Effector CD4-positive, alpha-beta T cell (primary cell): ENCODE measurements around the gene RANBP17.
"Not testable (repeated sequence)": the region's sequence is repeated elsewhere in the genome, so short reads cannot be mapped to it uniquely, and the experiment has no call there.

Experiments
- DNase-seq: peaks from one replicate; pipeline ENCODE4 v3.0.0-alpha.2; 2020

RANBP17 gene

GRCh38 chr5:171261361-171261760 lies 399.5 kb downstream of the RANBP17 start:
- no peak for DNase-seq

- DNase-seq = no peak
Measured at GRCh38 chr5:171261904-171262303, 400.1 kb downstream of the RANBP17 start.

- no peak for DNase-seq
Measured at GRCh38 chr5:171263181-171263580, 401.4 kb downstream of the RANBP17 start.

GRCh38 chr5:171264843-171265242 lies 403.0 kb downstream of the RANBP17 start:
- no peak for DNase-seq

GRCh38 chr5:171268700-171269620 lies 407.1 kb downstream of the RANBP17 start:
- no peak for DNase-seq

- DNase-seq = no peak
Measured at GRCh38 chr5:171269717-171270116, 407.9 kb downstream of the RANBP17 start.

GRCh38 chr5:171270136-171270535 lies 408.3 kb downstream of the RANBP17 start:
- DNase-seq = no peak

- no peak for DNase-seq
Measured at GRCh38 chr5:171271798-171272197, 410.0 kb downstream of the RANBP17 start.

- DNase-seq = no peak
Measured at GRCh38 chr5:171272996-171273970, 411.5 kb downstream of the RANBP17 start.

GRCh38 chr5:171275841-171276544 lies 414.2 kb downstream of the RANBP17 start:
- DNase-seq = no peak

- DNase-seq = no peak
Measured at GRCh38 chr5:171283753-171284152, 421.9 kb downstream of the RANBP17 start.

GRCh38 chr5:171285465-171285864 lies 423.6 kb downstream of the RANBP17 start:
- DNase-seq = no peak

GRCh38 chr5:171288066-171288465 lies 426.2 kb downstream of the RANBP17 start:
- no peak for DNase-seq

GRCh38 chr5:171291371-171291770 lies 429.6 kb downstream of the RANBP17 start:
- no peak for DNase-seq

- no peak for DNase-seq
Measured at GRCh38 chr5:171295299-171295698, 433.5 kb downstream of the RANBP17 start.

- no peak for DNase-seq
Measured at GRCh38 chr5:171295801-171296200, 434.0 kb downstream of the RANBP17 start.

- not testable (repeated sequence) for DNase-seq
Measured at GRCh38 chr5:171297941-171298340, 436.1 kb downstream of the RANBP17 start.

- no peak for DNase-seq
Measured at GRCh38 chr5:171299228-171299627, 437.4 kb downstream of the RANBP17 start.

GRCh38 chr5:171299851-171300250 lies 438.0 kb downstream of the RANBP17 start:
- DNase-seq = no peak

GRCh38 chr5:171300358-171300757 lies 438.5 kb downstream of the RANBP17 start:
- DNase-seq = no peak

- DNase-seq = no peak
Measured at GRCh38 chr5:171306166-171306565, 444.3 kb downstream of the RANBP17 start.

GRCh38 chr5:171306781-171307591 lies 445.2 kb downstream of the RANBP17 start:
- DNase-seq = no peak
